Suprapubic skin (tissue), 3 donors: ENCODE data around the gene FLVCR2.

ENCODE experiments used
- POLR2AphosphoS5 ChIP-seq, 3 donors: sonication (generic); formaldehyde crosslinking; IDR thresholded peaks; one replicate each; pipeline ENCODE4 v1.6.1; 2017; ENCODE audit warnings: antibody characterized with exemption in 3 of 3
- TF ChIP-seq, protein P1 (sequence below), 2 donors: fragments of 200-600 bp in 1 of 2; fragments of 450-650 bp in 1 of 2; sonication (generic) in 1 of 2; IDR thresholded peaks; one replicate each; pipeline ENCODE4 v1.5.1; 2016 to 2019; ENCODE audit warnings: antibody characterized with exemption in 2 of 2, mild to moderate bottlenecking in 1 of 2, moderate library complexity in 1 of 2

DNA sequence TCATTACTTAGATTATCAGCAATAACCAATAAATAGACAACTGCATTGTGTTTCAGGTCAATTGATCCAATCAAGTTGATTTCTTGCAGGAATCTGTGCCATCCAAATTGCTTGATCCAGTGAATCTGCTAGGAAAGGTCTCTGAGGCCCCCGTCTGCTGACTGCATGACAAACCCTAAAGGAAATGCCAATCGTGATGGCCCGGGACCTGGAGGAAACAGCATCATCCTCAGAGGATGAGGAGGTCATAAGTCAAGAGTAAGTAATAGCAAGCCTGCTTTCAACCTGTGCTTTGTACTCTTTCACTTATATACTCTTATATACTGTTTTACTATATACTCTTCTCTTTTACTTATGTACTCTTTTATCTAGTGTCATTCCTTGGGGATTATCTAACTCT lies 84.5 kb downstream of the FLVCR2 start:
- TF ChIP-seq, protein P1, sequence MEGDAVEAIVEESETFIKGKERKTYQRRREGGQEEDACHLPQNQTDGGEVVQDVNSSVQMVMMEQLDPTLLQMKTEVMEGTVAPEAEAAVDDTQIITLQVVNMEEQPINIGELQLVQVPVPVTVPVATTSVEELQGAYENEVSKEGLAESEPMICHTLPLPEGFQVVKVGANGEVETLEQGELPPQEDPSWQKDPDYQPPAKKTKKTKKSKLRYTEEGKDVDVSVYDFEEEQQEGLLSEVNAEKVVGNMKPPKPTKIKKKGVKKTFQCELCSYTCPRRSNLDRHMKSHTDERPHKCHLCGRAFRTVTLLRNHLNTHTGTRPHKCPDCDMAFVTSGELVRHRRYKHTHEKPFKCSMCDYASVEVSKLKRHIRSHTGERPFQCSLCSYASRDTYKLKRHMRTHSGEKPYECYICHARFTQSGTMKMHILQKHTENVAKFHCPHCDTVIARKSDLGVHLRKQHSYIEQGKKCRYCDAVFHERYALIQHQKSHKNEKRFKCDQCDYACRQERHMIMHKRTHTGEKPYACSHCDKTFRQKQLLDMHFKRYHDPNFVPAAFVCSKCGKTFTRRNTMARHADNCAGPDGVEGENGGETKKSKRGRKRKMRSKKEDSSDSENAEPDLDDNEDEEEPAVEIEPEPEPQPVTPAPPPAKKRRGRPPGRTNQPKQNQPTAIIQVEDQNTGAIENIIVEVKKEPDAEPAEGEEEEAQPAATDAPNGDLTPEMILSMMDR (IDR thresholded peaks at IDR 0.05): no peak
- TF ChIP-seq POLR2AphosphoS5 (IDR thresholded peaks at IDR 0.05): no peak
